ENCODE measurements around the gene GNAQ.

DNA sequence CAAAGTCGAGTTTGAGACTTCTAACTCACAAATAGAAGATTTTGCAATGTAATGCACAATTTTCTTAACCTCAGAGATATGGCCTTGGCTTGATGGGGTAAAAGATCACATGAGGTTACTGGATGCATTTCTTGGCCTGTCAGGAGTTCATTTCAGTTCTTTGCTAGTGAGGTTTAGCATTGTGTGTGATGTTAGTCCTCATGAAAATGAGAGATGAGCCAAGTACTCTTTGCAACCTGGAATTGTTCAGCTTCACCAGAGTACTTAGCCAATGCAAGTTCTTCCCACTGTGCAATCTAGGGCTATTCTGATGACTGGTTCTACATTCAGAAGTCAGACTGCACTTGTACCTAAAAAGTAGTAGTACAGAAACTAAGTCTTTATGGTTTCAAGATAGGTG lies 24.9 kb downstream of the GNAQ start:
- TF ChIP-seq, protein P1, sequence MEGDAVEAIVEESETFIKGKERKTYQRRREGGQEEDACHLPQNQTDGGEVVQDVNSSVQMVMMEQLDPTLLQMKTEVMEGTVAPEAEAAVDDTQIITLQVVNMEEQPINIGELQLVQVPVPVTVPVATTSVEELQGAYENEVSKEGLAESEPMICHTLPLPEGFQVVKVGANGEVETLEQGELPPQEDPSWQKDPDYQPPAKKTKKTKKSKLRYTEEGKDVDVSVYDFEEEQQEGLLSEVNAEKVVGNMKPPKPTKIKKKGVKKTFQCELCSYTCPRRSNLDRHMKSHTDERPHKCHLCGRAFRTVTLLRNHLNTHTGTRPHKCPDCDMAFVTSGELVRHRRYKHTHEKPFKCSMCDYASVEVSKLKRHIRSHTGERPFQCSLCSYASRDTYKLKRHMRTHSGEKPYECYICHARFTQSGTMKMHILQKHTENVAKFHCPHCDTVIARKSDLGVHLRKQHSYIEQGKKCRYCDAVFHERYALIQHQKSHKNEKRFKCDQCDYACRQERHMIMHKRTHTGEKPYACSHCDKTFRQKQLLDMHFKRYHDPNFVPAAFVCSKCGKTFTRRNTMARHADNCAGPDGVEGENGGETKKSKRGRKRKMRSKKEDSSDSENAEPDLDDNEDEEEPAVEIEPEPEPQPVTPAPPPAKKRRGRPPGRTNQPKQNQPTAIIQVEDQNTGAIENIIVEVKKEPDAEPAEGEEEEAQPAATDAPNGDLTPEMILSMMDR (IDR thresholded peaks at IDR 0.05; ENCODE audit: poor library complexity): no peak
- no peak for TF ChIP-seq EZH2 (IDR thresholded peaks at IDR 0.05; ENCODE audit: borderline replicate concordance)
